ENCODE measurements around the gene CDH11.

DNA sequence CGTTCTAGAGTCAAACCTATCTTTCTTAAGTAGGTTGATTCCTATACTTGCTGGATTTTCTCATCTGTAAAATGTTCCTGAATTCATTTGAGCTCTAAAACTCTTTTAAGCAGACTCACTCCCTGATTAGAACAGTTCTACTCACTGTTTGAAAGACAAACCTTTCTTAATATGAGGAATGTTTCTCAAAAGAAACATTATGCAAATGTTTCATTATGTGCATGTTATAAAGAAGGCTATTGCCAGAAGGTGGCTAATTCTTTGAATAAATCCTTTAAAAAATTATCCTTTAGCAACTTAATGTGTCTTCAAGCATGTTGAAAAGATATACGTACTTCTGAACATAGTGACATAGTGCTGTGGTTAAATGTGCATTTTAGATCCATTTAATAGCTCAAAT, 124.1 kb downstream of the CDH11 start:
- TF ChIP-seq, protein P1, sequence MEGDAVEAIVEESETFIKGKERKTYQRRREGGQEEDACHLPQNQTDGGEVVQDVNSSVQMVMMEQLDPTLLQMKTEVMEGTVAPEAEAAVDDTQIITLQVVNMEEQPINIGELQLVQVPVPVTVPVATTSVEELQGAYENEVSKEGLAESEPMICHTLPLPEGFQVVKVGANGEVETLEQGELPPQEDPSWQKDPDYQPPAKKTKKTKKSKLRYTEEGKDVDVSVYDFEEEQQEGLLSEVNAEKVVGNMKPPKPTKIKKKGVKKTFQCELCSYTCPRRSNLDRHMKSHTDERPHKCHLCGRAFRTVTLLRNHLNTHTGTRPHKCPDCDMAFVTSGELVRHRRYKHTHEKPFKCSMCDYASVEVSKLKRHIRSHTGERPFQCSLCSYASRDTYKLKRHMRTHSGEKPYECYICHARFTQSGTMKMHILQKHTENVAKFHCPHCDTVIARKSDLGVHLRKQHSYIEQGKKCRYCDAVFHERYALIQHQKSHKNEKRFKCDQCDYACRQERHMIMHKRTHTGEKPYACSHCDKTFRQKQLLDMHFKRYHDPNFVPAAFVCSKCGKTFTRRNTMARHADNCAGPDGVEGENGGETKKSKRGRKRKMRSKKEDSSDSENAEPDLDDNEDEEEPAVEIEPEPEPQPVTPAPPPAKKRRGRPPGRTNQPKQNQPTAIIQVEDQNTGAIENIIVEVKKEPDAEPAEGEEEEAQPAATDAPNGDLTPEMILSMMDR (conservative IDR thresholded peaks at IDR 0.05; ENCODE audit: low read depth, low read length), result no peak
- TF ChIP-seq RCOR1 (IDR thresholded peaks at IDR 0.05; ENCODE audit: insufficient replicate concordance, low read length), result no peak
- TF ChIP-seq MAZ (IDR thresholded peaks at IDR 0.05; ENCODE audit: borderline replicate concordance, low read depth, low read length), result no peak
- no peak for TF ChIP-seq CEBPB (IDR thresholded peaks at IDR 0.05; ENCODE audit: low read depth, low read length)
- no peak for TF ChIP-seq POLR2A (IDR thresholded peaks at IDR 0.05; ENCODE audit: low read depth, low read length)
- no peak for TF ChIP-seq RFX5 (IDR thresholded peaks at IDR 0.05; ENCODE audit: low read depth, low read length)
